ENCODE measurements around the gene SPAG9. TPM values are rescaled to one million over a fixed set of nuclear protein-coding genes. Genes with fewer than 3 reads are reported as not detected.

The SPAG9 gene
- total and polyA plus RNA-seq, 2 donors from 2014 or later, result 15.4 to 93.3 TPM

DNA sequence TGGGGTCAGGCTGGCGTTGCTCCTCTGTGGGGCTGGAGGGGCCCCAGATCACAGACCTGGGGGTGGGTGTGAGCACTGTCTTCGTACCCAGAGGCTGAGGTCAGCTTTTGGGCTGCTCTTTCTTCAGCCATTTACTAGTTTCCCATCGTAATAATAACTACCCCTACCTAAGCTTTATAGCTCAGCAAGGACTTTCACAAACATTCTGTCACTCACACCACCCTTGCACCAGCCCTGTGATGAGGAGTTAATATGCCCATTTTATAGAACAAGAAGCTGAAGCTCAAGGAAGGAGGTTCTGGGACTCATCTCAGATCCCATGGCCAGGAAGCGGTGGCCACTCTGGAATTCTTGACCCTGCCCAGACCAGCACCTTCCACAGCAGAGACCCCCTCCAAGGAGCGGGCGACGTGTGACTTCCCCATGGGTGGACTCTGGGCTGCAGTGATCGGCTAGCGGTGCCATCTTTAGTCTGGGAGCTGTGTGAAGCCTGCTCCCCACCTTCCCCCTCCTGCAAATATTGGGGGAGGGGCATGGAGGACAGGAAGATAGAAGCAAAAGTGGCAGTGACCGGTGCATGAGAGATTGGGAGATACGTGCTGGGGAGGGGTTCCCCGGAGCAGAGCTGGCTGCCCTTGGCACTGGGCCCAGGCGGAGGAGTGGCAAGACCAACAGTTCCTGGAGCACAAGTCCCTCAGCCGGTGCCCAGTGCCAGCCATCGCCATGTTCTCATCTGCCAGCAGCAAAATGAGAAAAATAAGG, 172.7 kb downstream of the SPAG9 start:
- Histone ChIP-seq H3K4me3 (ENCODE audit: low read length in 3 of 3) (no peak overlapping the region), H3K36me3 (ENCODE audit: control insufficient read depth in 2 of 3, insufficient read depth in 3 of 3, low read length in 3 of 3) (no peaks in the 10 kb centered on the region), H3K4me1 (ENCODE audit: control insufficient read depth in 2 of 3, insufficient read depth in 2 of 3, low read depth in 1 of 3, low read length in 3 of 3) (peaks cover 2 to 44% (median 43%) of the 10 kb centered on the region in 3 donors), H3K27me3 (ENCODE audit: control insufficient read depth, insufficient read depth, low read length) (no peaks in the 10 kb centered on the region), H3K27ac (ENCODE audit: low read depth in 2 of 2, low read length in 2 of 2) (peak overlapping the region; percentile 91 to 95), H3K9me3 (ENCODE audit: control insufficient read depth in 2 of 3, insufficient read depth in 1 of 3, low read length in 3 of 3) (no peaks in the 10 kb centered on the region), H3K9ac (ENCODE audit: low read length in 3 of 3) (peak overlapping the region in 1 of 3 donors; percentile 8)
- intact Hi-C loops (cut with DNase I), result no loop called here
- TF ChIP-seq, protein P1, sequence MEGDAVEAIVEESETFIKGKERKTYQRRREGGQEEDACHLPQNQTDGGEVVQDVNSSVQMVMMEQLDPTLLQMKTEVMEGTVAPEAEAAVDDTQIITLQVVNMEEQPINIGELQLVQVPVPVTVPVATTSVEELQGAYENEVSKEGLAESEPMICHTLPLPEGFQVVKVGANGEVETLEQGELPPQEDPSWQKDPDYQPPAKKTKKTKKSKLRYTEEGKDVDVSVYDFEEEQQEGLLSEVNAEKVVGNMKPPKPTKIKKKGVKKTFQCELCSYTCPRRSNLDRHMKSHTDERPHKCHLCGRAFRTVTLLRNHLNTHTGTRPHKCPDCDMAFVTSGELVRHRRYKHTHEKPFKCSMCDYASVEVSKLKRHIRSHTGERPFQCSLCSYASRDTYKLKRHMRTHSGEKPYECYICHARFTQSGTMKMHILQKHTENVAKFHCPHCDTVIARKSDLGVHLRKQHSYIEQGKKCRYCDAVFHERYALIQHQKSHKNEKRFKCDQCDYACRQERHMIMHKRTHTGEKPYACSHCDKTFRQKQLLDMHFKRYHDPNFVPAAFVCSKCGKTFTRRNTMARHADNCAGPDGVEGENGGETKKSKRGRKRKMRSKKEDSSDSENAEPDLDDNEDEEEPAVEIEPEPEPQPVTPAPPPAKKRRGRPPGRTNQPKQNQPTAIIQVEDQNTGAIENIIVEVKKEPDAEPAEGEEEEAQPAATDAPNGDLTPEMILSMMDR (IDR thresholded peaks at IDR 0.05; ENCODE audit: borderline replicate concordance, extremely low read depth, insufficient read depth), result no peak
- DNase-seq (peak in 2 of 5 donors; percentile 63 to 96), FAIRE-seq (no peak)

DNA sequence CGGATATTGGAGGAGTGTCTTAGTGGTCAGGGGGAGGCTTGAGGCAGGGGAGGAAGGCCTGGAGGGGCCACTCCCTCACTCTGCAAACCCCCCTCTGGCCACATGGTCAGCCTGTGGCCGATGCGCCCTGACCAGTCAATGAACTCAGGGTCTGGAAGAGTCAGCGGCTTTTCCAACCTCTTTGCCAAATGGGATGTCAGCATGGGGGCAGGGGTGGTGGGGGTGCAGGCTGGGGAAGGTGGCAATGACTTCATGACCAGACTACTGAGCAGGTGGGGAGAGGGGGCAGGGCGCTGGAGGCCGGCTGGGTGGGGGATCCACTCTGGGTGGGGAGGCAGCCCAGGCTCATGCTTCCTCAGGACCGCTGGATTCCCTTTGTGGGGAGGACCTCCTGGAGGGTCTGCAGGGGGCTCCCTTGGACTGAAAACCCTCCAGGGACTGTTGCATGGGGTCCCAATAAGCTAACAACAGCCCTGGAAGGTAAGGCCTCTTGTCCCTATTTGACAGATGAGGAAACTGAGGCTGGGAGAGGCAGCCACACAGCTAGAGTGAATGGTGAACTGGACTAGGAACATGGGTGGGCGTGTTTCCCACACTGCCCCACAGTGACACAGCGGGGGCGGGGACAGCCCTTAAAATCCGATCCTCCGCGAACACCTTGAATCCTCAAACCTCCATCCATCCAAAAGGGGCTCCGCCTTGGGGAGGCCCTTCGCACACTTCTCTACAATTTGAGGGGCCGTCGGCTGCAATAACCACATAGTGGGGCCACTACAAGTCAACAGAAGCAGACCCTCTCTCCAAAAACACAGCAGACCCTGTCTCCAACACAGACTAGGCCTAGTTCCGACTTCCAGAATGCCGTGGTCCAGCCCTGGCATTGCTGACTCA, 173.5 kb downstream of the SPAG9 start:
- no peaks in the 10 kb centered on the region for H3K27me3 ChIP-seq (ENCODE audit: control insufficient read depth, insufficient read depth, low read length)
- H3K9ac ChIP-seq (ENCODE audit: low read length in 3 of 3), result no peak overlapping the region
- peaks cover 2 to 48% (median 43%) of the 10 kb centered on the region in 3 donors for H3K4me1 ChIP-seq (ENCODE audit: control insufficient read depth in 2 of 3, insufficient read depth in 2 of 3, low read depth in 1 of 3, low read length in 3 of 3)
- H3K27ac ChIP-seq (ENCODE audit: low read depth in 2 of 2, low read length in 2 of 2), result peak overlapping the region; percentile 69 to 91
- no peak overlapping the region for H3K4me3 ChIP-seq (ENCODE audit: low read length in 3 of 3)
- DNase-seq, result peak in 1 of 5 donors; percentile 49
- TF ChIP-seq, protein P1 (IDR thresholded peaks at IDR 0.05; ENCODE audit: borderline replicate concordance, extremely low read depth, insufficient read depth), result no peak
- intact Hi-C loops (cut with DNase I), result no loop called here
- FAIRE-seq, result no peak
- no peaks in the 10 kb centered on the region for H3K36me3 ChIP-seq (ENCODE audit: control insufficient read depth in 2 of 3, insufficient read depth in 3 of 3, low read length in 3 of 3)
- H3K9me3 ChIP-seq (ENCODE audit: control insufficient read depth in 2 of 3, insufficient read depth in 1 of 3, low read length in 3 of 3), result no peaks in the 10 kb centered on the region

GRCh38 chr17:50946223-50946890, 174.3 kb downstream of the SPAG9 start:
- FAIRE-seq (no peak), DNase-seq (no peak)
- no peaks in the 10 kb centered on the region for H3K36me3 ChIP-seq (ENCODE audit: control insufficient read depth in 2 of 3, insufficient read depth in 3 of 3, low read length in 3 of 3)
- H3K27ac ChIP-seq (ENCODE audit: low read depth in 2 of 2, low read length in 2 of 2), result peak overlapping the region; percentile 56 to 69
- H3K4me1 ChIP-seq (ENCODE audit: control insufficient read depth in 2 of 3, insufficient read depth in 2 of 3, low read depth in 1 of 3, low read length in 3 of 3), result peaks cover 2 to 46% (median 43%) of the 10 kb centered on the region in 3 donors
- H3K4me3 ChIP-seq (ENCODE audit: low read length in 3 of 3), result no peak overlapping the region
- no peaks in the 10 kb centered on the region for H3K27me3 ChIP-seq (ENCODE audit: control insufficient read depth, insufficient read depth, low read length)
- intact Hi-C loops (cut with DNase I), result no loop called here
- no peaks in the 10 kb centered on the region for H3K9me3 ChIP-seq (ENCODE audit: control insufficient read depth in 2 of 3, insufficient read depth in 1 of 3, low read length in 3 of 3)
- H3K9ac ChIP-seq (ENCODE audit: low read length in 3 of 3), result no peak overlapping the region
- TF ChIP-seq, protein P1 (IDR thresholded peaks at IDR 0.05; ENCODE audit: borderline replicate concordance, extremely low read depth, insufficient read depth), result no peak
